GM23338 (cell line): ENCODE results near the gene MYO1E.

Experiments
- CREB1 ChIP-seq: fragments of 250-450 bp; sonication (Bioruptor Pico); IDR thresholded peaks from 2 replicates; pipeline ENCODE4 v1.5.0; 2020; ENCODE audit warnings: low read depth, mild to moderate bottlenecking, moderate library complexity
- CTCF ChIP-seq, 2 experiments: fragments of 200-600 bp in 1 of 2; sonication (generic) in 1 of 2; conservative IDR thresholded peaks; 2 replicates each; pipeline versions ENCODE4 v1.5.1 to v1.6.1; 2016 to 2017; ENCODE audit warnings: antibody characterized with exemption in 2 of 2, low read depth in 2 of 2, mild to moderate bottlenecking in 2 of 2, moderate library complexity in 1 of 2
- ETS1 ChIP-seq: IDR thresholded peaks from 2 replicates; pipeline ENCODE4 v1.6.1; 2016; ENCODE audit warnings: antibody characterized with exemption
- EZH2 ChIP-seq: fragments of 200-600 bp; sonication (generic); IDR thresholded peaks from one replicate; pipeline ENCODE4 v1.8.0; 2017; ENCODE audit warnings: antibody characterized with exemption, mild to moderate bottlenecking, low read depth; ENCODE audit not compliant: unreplicated experiment
- EZH2phosphoT487 ChIP-seq: fragments of 200-600 bp; sonication (generic); IDR thresholded peaks from one replicate; pipeline ENCODE4 v1.8.1; 2018; ENCODE audit warnings: antibody characterized with exemption; ENCODE audit not compliant: unreplicated experiment
- JUNB ChIP-seq: IDR thresholded peaks from one replicate; pipeline ENCODE4 v1.6.1; 2016; ENCODE audit warnings: antibody characterized with exemption; ENCODE audit not compliant: unreplicated experiment
- NANOG ChIP-seq: IDR thresholded peaks from 2 replicates; pipeline ENCODE4 v1.6.1; 2016; ENCODE audit warnings: antibody characterized with exemption, borderline replicate concordance
- POLR2AphosphoS5 ChIP-seq: IDR thresholded peaks from 2 replicates; pipeline ENCODE4 v1.6.1; 2016; ENCODE audit warnings: antibody characterized with exemption, low read depth
- REST ChIP-seq: IDR thresholded peaks from one replicate; pipeline ENCODE4 v1.6.1; 2018; ENCODE audit warnings: antibody characterized with exemption; ENCODE audit not compliant: unreplicated experiment
- ZNF114 ChIP-seq: fragments of 250-450 bp; sonication (Bioruptor Pico); IDR thresholded peaks from 2 replicates; pipeline ENCODE4 v1.5.0; 2020; ENCODE audit warnings: mild to moderate bottlenecking, moderate library complexity
- ZNF331 ChIP-seq: fragments of 250-450 bp; sonication (Bioruptor Pico); IDR thresholded peaks from 2 replicates; pipeline ENCODE4 v1.5.0; 2020; ENCODE audit warnings: low read depth, mild to moderate bottlenecking, moderate library complexity
- ZNF462 ChIP-seq: fragments of 250-450 bp; sonication (Bioruptor Pico); IDR thresholded peaks from 2 replicates; pipeline ENCODE4 v1.5.0; 2020; ENCODE audit warnings: mild to moderate bottlenecking, moderate library complexity

- no peak for TF ChIP-seq REST
- no peak for TF ChIP-seq ETS1
- TF ChIP-seq EZH2, result no peak
- no peak for TF ChIP-seq JUNB
- TF ChIP-seq CTCF (conservative IDR thresholded peaks at IDR 0.05; ENCODE audit: low read depth in 2 of 2), result no peak
- no peak for TF ChIP-seq ZNF462
- no peak for TF ChIP-seq POLR2AphosphoS5
- TF ChIP-seq CREB1 (CRISPR knock-in tag), result no peak
- no peak for TF ChIP-seq EZH2phosphoT487
- TF ChIP-seq ZNF331 (CRISPR knock-in tag), result no peak
- TF ChIP-seq NANOG, result no peak
- TF ChIP-seq ZNF114 (CRISPR knock-in tag), result no peak
These were observed 276.2 kb downstream of the MYO1E start for GRCh38 chr15:59096429-59096828.
